Epithelial cell of proximal tubule (primary cell): ENCODE results near the gene UGT1A8. TPM values are rescaled to one million over a fixed set of nuclear protein-coding genes. Genes with fewer than 3 reads are reported as not detected.

Experiments
- DNase-seq: peaks from one replicate; pipeline ENCODE4 v3.0.0-alpha.2; 2011; ENCODE audit warnings: low read depth
- H3K4me3 ChIP-seq: 2 replicates; pipeline ENCODE4 v1.5.1; 2011; ENCODE audit warnings: low read depth, mild to moderate bottlenecking, low read length
- total RNA-seq: library from RNA; depleted of rRNA; stranded (reverse); fragments of >200 nt; gene quantifications from 2 replicates; pipeline ENCODE4 v1.2.3, GENCODE V29; 2015
- TF ChIP-seq, protein P1 (sequence below): conservative IDR thresholded peaks from 2 replicates; pipeline ENCODE4 v1.5.1; 2012; ENCODE audit warnings: low read depth, mild to moderate bottlenecking, low read length

Gene UGT1A8
- total RNA-seq, 1 donor from 2014 or later = not detected

DNA sequence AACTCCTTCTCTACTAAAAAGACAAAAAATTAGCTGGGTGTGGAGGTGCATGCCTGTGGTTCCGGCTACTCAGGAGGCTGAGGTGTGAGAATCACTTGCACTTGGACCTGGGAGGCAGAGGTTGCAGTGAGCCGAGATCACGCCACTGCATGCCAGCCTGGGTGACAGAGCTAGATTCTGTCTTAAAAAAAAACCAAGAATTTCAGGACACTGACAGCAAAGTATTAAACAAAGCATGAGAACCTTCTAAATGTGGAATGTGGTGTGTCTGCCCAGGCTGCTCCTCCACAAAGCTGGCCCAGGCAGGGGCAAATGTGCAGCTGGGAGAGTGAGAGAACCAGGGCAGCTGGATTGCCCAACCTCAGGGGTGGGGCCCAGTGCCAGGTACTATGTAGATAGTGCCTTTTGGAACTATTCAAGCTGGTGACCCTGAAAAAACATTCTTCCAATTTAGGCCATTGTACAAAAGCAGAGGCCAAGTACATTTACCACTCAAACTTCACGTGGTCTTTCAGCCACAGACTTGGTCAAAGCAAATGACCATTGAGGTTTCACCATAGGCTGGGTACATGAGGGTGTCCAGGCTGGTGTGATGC, 88.6 kb downstream of the UGT1A8 start:
- H3K4me3 ChIP-seq = no peak overlapping the region
- TF ChIP-seq, protein P1, sequence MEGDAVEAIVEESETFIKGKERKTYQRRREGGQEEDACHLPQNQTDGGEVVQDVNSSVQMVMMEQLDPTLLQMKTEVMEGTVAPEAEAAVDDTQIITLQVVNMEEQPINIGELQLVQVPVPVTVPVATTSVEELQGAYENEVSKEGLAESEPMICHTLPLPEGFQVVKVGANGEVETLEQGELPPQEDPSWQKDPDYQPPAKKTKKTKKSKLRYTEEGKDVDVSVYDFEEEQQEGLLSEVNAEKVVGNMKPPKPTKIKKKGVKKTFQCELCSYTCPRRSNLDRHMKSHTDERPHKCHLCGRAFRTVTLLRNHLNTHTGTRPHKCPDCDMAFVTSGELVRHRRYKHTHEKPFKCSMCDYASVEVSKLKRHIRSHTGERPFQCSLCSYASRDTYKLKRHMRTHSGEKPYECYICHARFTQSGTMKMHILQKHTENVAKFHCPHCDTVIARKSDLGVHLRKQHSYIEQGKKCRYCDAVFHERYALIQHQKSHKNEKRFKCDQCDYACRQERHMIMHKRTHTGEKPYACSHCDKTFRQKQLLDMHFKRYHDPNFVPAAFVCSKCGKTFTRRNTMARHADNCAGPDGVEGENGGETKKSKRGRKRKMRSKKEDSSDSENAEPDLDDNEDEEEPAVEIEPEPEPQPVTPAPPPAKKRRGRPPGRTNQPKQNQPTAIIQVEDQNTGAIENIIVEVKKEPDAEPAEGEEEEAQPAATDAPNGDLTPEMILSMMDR = no peak
- DNase-seq = no peak

DNA sequence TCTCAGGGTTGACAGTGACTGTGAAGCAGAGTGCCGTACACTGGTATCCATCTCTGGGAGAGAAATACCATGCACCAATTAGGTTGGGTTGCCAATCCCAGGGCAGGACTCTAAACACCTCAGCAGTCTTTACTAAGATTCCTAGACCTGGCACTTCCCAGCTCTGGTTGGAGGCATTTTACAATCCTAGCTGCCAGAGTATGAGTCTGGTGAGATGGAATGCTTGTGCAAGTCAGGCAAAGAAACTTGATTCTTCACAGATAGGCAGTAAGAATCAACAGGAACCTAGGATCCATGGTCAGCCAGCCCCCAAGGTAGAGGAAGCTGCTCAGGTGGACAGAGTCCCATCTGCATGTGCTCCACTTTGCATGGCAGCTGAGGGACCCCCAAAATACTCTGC, 89.3 kb downstream of the UGT1A8 start:
- no peak for DNase-seq
- TF ChIP-seq, protein P1 = no peak
- H3K4me3 ChIP-seq = no peak overlapping the region

DNA sequence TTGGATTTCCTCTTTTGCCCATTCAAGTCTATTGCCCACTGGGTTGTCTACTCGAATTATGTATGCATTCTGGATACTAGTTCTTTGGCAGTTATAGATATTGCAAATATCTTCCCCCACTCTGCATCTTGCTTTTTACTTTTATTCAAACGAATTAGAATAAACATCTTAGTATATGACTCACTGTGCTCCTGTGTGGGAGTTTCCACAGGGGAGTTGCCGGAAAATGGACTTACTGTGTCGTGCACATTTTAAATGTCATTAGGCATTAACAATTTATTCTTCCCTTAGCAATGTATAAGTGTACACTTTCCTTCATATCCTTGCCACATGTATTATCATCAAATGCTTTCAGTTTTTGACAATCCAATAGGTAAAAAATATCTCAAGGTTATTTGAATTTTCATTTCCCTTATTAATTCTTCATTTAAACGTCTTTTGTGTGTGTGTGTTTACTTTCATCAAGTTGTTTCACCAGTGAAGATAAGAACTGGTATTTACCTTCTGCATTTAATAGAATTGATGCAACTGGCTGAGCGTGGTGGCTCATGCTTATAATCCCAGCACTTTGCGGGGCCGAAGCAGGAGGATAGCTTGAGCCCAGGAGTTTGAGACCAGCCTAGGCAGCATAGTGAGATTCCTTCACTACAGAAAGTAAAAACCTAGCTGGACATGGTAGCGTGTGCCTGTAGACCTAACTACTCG, 90.7 kb downstream of the UGT1A8 start:
- no peak overlapping the region for H3K4me3 ChIP-seq
- TF ChIP-seq, protein P1 = no peak
- no peak for DNase-seq

DNA sequence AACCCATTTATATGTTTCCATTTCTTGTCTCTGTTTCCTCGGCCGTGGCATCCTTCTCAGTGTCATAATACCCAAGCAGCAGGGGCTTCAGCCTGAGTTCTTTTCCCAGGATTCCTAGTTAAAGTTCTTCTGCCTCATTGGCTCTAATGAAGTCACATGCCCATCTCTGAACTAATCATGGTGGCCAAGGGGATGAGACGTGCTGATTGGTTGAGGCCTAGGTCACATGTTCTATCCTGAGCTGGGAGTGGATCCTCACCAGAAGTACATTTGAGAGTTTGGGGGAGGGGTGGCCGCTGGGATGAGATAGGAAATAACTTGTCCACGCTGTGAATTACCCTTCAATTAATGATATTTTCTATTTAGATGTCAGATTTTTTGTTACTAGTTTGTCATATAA, 91.5 kb downstream of the UGT1A8 start:
- no peak overlapping the region for H3K4me3 ChIP-seq
- TF ChIP-seq, protein P1 = no peak
- no peak for DNase-seq

DNA sequence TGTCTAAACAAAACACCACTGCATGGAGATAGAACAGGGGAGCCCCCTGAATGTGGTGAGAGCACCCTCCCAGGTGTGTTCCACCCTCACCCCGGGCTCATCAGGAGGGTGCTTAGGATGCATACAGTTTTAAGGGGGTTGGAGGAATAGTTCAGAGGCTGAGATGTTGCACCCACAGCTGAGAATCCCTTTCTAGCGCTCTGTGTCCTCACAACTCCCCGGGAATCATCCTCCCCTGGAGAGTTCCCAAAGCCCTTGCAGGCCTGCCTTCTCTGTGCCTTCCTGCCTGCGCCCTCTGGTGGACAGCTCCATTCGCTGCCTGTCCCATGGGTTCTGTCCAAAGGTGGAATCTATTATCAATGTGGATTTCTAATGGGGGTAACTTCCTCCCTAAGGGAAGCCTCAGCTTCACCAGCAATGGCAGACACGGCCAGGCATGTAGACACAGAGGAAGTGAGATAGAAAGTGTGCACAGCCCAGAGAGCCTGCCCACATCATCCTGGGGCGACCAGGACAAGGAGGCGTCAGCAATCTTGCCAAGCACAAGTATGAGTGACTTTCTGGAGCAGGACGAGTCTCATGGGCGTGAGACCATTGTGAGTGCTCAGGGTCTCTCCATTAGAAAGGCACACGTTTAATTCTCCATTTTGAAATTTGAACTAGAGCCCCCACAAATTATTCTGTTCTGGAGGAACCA, 94.0 kb downstream of the UGT1A8 start:
- TF ChIP-seq, protein P1 = peak; percentile 95
- no peak for DNase-seq
- no peak overlapping the region for H3K4me3 ChIP-seq

DNA sequence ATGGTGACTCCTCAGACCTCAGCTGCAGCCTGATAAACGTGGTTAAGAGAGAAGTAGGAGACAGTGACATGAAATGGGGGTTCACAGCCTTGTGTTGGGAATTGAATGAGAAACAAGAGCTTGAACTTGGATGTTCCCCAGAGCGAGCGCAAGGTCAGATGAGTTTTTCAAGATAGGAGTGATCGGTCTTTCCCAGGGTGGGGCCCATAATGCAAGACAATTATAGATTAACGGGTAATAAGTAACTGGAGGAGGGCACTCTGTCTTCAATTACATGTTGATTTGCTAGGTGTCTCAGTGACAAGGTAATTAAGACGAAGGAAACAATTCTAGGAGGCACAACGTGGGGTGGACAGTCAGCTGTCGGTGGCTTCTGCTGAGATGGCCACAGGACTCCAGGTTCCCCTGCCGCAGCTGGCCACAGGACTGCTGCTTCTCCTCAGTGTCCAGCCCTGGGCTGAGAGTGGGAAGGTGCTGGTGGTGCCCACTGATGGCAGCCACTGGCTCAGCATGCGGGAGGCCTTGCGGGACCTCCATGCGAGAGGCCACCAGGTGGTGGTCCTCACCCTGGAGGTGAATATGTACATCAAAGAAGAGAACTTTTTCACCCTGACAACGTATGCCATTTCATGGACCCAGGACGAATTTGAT, 95.3 kb downstream of the UGT1A8 start, which contains the start of gene UGT1A5:
Gene UGT1A5, plus strand, starts transcription at position 297 of the 651 bp plus-strand sequence. Its CDS starts 85 bp downstream, at position 382.
- DNase-seq = no peak
- no peak within 1 kb of the TSS for H3K4me3 ChIP-seq
- TF ChIP-seq, protein P1 = no peak
